Left lobe of liver (tissue), 2 donors: Measurements from ENCODE around the gene BCR. TPM values are rescaled to one million over a fixed set of nuclear protein-coding genes. Genes with fewer than 3 reads are reported as not detected.

Experiments used
- ATAC-seq: fragments of 200-7000 bp; cut with Tn5 transposase; one replicate; pipeline ENCODE4 v1.9.1; 2020; ENCODE audit warnings: mild to moderate bottlenecking, moderate library complexity
- DNase-seq: peaks from one replicate; pipeline ENCODE4 v3.0.0-alpha.2; 2020; ENCODE audit warnings: low spot score
- total RNA-seq: library from RNA; stranded (reverse); gene quantifications from one replicate; pipeline ENCODE4 v1.2.1, GENCODE V29; 2021
- donor health status: DM: no; HTN: no; CAD: no; lungs with moderate emphysema.
- donor health status: DM: no; HTN: yes; CAD: no.

The BCR gene
- total RNA-seq, 1 donor from 2014 or later = 29.7 TPM

DNA sequence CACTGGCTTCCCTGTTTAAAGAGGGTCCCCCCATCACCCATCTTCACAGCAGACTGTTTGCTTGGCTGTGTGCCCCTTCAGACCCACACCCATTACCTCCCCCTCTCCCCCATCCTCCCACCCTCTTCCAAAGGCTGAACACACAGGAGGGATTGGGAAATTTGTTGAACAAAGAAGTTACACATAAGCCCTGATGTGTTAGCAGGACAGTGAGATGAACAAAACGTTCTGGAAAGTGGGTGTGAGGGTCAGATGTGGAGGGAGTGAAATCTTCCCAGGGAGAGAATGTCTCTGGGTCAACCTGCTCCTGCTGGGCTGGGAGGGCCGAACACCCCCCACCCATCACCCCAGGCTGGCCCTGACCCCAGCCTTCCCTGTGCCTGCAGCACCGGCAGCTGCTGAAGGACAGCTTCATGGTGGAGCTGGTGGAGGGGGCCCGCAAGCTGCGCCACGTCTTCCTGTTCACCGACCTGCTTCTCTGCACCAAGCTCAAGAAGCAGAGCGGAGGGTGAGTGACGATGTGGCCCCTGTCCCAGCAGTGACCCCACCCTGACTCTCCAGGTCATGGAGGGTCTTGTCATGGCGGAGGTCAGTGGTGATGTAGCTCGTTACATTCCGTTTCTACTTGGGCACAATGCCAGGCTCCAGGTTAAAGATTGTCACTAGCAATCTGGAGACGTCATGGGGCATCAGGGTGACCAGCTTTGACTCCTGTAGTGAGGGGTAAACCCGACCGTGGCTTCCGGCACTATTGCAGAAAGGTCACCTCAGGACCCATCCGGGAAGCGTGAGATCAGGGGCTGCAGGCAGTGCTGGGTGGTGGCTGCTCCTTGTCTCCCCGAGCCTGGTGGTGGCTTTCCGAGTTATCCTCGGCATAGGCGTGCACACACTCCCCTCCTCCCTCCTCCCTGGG lies 103.5 kb downstream of the BCR start:
- ATAC-seq = peak; percentile 52
- no peak for DNase-seq

DNA sequence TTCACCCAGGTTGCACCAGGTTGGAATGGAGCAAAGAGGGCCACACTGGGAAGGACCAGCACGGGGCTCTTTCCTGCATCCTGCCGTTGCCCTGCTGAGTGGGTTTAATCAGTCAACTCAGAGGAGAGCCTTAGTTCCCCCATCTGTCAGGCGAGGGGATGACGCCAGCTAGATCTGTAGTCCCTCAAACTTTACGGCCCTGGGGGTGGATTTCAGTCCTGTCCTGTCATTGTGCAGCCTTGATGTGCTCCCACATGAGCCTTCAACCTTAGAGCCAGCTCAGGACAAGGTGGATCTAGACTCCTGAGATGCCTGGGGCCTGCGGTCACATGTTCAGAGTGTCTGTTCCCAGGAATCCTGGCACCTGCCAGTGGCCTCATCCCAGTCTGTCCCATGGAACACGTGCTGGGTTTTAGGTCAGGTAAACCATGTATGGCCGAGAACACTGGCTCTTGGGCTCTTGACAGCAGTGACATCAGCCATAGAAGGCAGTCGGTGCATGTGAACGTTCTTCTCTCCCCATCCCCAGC lies 104.3 kb downstream of the BCR start:
- ATAC-seq (no peak), DNase-seq (no peak)

DNA sequence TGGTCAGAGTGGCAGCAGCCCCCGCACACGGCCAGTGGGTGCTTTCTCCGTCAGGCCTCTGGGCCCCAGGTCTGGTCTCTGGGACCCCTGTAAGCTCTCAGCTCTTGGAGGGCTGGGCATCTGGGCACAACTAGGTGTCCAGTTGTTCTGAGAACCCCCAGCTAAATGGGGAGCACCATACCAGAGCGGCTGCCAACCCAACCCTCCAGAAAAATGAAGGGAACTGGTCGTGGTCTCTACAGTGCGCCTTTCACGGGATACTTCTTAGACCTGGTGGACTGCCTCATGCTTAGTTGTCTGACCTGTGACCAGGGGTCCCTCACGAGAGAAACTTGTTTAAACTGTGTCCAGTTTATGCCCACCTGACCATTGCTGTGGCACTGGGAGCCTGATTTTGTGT lies 104.9 kb downstream of the BCR start:
- ATAC-seq (no peak), DNase-seq (no peak)

DNA sequence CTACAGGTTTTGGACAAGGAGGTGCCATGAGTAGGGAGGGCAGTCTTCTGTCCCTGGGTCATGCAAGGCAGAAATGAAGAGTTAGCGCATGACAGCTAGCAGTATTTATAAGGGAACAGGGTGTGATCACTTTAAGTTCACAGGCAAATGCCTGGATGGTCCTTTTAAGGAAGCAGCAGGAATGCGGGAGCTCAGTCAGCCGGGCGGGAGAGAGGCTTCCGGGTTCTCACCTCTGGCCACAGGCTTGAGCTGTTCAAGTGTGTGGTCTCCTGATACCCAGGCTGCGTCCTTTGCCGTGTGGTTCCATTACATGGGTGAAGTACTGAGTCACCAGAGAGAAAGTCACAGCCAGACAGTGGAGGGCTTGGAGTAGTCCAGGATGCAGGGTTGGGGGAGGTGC lies 105.4 kb downstream of the BCR start:
- DNase-seq (no peak), ATAC-seq (no peak)

DNA sequence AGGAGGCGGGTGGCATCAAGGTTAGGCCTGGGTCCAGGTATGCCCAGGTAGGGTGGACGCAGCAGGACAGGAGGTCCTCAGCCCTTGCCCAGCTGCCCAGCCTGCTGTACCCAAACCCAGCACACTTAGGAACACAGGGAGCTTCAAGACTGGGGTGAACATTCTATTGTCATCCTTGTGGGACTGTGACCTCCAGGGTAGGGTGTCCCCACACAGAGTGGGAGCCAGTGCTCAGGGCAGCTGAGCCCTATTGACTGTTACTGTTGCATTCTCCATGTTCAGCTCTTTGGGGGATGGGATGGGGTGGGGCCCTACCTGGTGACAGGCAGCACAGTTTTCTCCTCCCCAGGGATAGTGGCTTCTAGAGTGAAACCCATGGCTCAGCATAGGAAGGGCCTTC lies 106.0 kb downstream of the BCR start:
- no peak for ATAC-seq
- DNase-seq = no peak

DNA sequence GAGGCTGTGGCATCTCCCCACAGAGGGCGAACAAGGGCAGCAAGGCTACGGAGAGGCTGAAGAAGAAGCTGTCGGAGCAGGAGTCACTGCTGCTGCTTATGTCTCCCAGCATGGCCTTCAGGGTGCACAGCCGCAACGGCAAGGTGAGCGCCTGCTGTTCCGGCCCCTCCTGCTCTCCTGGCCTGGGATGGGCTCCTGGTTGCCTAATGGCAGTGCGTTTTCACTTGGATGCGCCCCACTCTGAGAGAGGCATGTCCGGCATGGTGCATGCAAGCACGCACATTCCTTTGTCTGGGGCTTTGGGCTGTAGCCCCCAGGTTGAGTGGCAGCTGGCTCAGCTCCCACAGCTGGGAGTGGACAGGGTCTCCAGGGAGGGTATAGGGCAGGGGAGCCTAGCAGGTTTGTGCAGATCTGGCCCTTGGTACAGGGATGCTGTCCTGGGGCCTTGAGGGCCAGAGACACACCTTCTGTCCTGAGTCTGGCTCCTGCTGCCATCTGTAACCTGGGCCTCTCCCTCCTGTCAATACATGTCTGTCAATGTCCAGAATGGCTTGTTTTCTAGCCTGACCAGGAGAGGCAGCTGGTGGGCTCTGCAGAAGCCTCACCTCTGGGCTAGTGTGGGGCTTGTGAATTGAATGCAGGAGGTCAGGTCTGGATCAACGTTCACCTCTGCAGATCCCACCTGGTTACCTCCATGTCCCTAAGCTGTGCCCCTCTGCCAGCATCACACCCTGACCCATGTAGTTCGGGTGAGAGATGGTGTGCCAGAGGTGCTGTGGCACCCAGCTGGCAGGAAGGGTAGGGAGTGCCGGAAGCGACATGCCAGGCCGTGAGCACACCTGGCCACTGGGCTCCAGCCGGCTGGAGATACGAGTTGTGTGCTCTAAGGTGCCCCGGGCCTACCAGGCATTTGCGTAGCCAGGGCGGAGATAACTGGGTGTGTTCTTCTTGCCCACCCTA lies 107.1 kb downstream of the BCR start:
- ATAC-seq (no peak), DNase-seq (no peak)

DNA sequence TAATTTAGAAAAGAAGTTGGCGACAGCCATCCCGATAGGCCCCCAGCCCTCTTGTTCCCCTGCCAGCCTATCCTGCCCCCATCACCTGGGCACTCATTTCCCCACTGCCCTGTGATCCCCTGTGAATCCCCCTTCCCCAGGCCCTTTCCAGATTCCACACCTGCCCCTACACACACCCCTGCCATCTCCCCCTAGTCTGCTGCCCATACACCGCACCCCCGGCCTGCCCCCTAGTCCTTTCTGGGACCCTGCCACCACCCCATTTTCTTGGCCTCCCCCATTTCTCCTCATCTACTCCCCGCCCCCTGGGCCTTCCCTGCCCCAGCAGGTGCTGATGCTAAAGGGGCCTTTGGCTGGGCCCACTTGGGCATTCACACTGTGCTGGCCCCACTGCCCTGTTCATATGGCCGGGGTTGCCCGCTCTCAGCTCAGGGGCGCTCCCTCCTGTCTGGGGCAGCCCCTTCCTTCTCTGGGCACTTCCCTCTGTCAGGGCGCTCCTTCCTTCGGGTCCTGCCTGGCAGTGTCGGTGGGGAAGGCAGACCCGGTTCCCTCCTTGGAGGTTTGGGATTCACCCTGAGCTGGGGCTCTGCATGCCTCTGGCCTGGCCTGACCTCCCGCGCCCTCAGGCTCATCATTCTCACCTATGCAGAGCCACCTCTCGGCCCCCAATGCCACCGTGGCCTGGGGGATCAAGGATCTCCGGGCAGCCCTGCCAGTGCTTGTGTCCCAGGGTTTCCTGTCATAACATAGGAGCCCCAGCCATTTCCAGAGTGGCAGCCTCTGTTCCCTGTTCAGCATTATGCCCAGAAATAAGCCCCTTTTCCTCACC lies 108.2 kb downstream of the BCR start:
- DNase-seq (no peak), ATAC-seq (no peak)

DNA sequence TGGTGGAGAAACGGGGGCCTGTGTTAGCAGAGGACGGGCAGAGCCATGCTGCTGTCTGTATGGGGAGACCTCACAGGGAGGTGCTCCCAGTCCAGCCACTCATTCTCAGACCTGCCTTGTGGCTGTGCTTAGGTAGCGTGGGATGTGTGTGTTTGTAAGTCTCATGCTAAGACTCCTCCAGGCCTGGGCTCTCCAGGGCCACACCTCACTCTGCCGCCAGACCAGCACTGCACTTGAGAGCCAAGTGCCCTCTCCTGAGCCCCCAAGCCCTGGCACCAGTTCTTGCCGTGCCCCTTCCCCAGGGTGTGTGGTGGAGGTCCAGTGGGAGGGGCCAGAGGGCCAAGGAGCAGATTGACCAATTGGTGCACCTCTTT lies 108.8 kb downstream of the BCR start:
- ATAC-seq (no peak), DNase-seq (no peak)

DNA sequence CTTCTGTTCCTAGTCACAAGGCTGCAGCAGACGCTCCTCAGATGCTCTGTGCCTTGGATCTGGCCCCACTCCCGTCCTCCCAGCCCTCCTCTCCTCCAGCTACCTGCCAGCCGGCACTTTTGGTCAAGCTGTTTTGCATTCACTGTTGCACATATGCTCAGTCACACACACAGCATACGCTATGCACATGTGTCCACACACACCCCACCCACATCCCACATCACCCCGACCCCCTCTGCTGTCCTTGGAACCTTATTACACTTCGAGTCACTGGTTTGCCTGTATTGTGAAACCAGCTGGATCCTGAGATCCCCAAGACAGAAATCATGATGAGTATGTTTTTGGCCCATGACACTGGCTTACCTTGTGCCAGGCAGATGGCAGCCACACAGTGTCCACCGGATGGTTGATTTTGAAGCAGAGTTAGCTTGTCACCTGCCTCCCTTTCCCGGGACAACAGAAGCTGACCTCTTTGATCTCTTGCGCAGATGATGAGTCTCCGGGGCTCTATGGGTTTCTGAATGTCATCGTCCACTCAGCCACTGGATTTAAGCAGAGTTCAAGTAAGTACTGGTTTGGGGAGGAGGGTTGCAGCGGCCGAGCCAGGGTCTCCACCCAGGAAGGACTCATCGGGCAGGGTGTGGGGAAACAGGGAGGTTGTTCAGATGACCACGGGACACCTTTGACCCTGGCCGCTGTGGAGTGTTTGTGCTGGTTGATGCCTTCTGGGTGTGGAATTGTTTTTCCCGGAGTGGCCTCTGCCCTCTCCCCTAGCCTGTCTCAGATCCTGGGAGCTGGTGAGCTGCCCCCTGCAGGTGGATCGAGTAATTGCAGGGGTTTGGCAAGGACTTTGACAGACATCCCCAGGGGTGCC lies 109.8 kb downstream of the BCR start:
- DNase-seq = peak; percentile 79
- peak; percentile 93 for ATAC-seq

DNA sequence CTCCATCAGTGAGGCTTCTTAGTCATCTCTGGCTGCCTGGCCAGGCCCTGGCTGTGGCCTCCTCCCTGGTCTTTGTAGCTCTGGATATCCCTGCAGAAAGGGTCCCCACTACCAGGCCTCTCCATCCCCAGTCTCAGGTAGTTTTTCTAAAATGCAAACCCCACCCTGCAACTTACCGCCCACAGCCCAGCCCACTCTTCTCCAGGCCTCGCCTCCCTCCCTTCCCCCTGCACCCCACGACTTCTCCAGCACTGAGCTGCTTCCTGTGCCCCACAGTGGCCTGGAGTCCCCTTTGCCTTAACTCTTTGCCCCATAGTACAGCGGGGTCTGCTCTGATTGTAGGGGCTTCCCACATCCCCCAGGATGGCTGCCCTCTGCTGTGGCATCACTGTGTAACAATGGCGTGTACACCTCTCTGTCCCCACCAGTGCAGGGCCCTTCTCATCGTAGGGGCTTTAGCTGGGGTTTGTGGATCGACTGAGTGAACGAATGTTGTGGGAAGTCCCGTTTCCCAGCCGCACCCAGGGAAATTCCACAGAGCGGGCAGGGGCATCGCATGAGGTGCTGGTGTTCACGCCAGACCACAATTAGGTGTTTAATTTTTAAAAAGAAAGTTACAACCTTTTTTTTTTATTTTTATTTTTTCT lies 111.6 kb downstream of the BCR start:
- DNase-seq (no peak), ATAC-seq (no peak)

DNA sequence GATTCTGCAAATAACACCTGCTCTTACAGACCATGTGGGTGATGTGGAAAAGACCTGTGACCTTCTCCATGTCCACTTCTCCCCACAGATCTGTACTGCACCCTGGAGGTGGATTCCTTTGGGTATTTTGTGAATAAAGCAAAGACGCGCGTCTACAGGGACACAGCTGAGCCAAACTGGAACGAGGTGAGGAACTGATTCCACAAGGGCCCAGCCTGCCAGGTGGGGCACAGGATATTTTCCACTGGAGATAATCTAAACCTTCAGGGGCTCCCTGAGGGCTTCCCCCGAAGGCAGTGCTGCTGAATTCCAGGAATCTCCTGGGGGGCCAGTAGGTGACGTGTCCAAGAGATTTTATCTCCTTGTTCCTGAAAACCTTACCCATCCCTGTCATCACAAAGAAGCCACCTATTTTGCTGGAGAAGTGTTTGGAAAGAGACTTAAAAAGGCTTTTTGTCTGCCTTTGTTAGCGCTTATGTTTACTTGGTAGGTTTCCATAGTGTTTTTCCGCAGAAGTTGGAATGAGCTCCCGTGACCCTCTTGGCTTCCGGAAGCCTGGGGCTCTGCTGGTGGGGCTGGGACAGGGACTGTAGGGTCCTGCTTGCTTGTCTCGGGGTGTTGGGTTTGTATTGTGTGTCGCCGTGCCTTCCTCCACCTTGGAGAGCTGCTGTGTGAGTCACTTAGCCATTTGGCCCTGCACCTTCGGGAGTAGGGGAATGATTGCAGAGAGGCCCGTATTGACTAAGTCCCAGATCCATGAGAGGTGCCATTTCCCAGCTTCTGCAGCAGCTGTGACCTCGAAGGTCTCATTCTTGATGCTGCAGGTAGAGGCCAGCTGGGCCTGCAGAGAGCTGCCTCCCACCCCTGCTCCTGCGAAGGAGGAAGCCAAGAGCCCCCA lies 112.4 kb downstream of the BCR start:
- no peak for ATAC-seq
- no peak for DNase-seq

DNA sequence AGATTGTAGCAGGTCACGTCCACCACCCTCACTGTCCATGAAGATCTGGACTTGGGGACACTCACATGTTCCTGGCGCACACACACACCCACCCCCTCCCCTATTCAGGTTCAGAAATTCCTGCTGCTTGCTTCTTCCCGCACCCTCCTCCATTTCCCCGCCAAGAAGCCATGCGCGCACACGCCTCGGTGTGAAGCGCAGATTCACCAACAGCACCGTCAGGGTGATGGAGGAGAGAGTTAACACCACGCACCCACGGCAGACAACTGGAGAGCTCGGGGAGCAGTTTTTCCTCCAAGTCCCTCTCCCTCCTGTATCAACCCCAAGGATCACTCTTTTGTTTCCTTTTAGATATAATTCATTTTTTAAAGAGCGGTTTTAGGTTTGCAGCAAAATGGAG lies 113.4 kb downstream of the BCR start:
- ATAC-seq (no peak), DNase-seq (no peak)

DNA sequence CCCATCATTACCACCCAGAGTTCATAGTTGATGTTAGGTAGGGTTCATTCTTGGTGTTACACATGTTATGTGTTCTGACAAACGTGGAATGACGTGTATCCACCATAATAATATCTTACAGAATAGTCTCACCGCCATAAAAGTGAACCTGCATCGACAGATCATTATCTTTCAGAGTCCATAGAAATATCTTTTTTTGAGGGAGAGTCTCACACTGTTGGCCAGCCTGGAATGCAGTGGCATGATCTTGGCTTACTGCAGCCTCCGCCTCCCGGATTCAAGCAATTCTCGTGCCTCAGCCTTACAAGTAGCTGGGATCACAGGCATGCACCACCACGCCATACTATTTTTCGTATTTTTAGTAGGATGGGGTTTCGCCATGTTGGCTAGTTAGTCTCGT lies 113.9 kb downstream of the BCR start:
- no peak for DNase-seq

DNA sequence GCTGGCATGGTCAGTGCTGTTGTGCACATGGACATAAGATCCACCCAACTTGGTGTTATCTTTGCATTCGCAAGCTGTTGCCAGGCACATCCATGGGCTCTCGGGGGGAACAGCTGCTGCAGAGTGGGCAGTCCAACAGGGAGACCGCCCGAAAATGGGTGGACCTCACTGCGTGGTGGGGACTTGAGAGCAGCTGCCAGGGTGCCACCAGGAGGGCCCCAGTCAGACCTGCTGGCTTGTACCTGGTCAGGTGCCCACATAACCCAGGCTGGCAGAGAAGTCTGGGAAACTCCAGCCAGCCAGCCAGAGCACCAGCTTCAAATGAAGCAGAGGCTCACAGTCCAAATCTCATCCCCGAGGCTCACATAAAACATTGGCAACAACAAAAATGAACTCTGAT lies 120.2 kb downstream of the BCR start:
- DNase-seq = no peak

More for the DNA sequence above, 113.9 kb downstream of the BCR start:
- ATAC-seq = no peak

DNA sequence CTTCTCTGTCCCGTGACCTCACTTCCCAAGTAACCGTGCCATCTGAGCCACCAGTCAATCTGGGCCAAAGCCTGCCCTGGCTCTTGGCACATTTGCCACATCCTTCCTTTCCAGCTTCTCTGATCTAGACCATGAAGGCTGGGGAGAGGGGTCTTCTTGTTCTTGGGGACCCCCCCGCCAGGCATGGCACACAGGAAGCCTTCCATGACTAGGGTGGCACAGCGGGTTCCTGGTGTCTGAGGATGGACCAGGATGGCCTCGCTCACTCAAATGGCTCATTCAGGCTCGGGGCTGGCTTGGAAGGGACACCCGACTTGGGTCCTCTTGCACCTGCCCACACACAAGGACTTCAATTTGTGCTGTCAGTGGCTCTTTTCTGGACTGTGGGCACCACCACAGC lies 121.3 kb downstream of the BCR start:
- DNase-seq (no peak), ATAC-seq (no peak)

More for the DNA sequence above, 120.2 kb downstream of the BCR start:
- peak; percentile 14 for ATAC-seq

DNA sequence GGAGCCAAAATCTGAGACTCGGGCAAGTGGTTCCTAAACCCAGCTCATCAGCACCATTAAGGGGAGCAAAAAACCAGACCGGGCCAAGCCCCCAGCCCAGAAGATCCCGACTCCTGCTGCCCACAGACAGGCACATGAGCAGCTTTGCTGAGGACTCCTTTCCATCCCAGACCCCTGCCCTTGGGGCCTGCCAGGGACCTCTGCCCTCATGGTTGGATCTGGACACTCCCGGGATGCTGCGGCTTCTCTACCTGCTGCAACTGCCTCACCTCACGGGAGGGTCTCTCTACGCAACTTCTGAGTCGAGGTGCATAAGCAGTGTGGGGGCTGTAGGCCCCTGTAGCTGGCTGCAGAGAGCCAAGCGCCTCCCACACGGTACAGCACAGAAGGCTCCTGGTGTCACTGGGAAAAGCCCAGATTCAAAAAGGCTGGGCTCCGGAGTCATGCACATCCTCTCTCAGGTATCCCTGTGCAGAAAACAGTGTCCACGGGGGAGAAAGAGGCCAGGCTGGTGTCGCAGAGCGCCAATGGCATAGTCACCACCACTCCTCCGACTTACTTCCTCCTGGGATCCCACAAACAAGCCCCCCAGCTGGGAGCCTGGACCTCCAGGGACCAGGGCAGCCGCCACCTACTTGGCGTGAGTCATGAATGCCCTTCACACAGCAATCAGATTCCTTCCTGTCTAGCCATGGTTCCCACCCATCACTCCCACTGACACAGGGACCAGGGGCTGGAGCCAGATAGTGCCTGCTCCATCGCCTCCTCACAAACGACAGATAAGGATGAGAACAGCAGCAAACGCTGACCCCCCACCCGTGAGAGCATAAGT lies 122.1 kb downstream of the BCR start:
- no peak for ATAC-seq

DNA sequence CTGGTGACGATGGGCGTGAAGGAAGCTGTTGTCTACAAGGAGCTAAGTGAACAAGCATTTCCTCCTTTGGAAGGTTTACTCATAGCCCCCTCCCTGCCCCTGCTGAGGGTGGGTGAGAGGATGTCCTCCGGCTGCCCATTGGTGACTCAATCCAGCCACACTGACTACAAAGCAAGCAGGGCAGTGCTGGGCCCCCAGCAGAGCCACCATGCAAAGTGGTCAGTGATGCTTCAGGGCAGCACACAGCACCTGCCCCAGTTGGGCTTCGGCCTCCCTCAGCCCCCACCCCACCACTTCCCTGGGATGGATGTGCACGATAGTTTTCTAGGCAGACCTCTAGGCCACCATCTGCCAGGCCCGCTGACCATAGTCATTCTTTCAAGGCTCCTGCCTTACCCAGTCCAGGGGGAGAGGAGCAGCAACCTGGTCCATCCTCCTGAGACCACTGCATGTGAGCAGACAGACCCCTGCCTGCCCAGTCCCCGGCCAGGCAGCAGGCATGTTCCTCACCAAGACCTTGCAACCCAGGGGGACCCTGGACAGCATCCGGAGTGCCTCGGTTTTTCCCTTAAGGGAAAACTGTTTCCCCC lies 125.1 kb downstream of the BCR start:
- DNase-seq = peak; percentile 41
- no peak for ATAC-seq

More for the DNA sequence above, 122.1 kb downstream of the BCR start:
- no peak for DNase-seq
